Trophoblast cell (in vitro differentiated cells and primary cell): ENCODE results near the gene ZC3H10.

Experiments used
- DNase-seq, 2 donors: peaks; one replicate each; pipeline ENCODE4 v3.0.0-alpha.2; 2016
- H2AFZ ChIP-seq: 2 replicates; pipeline ENCODE4 v1.6.1; 2013; ENCODE audit warnings: low read length, moderate library complexity, mild to moderate bottlenecking; ENCODE audit not compliant: insufficient read depth, poor library complexity
- H2AK5ac ChIP-seq: 2 replicates; pipeline ENCODE4 v1.6.1; 2013; ENCODE audit warnings: mild to moderate bottlenecking, low read length
- H2BK120ac ChIP-seq: 2 replicates; pipeline ENCODE4 v1.6.1; 2013; ENCODE audit warnings: low read length, mild to moderate bottlenecking, moderate library complexity; ENCODE audit not compliant: insufficient read depth, poor library complexity
- H2BK12ac ChIP-seq: 2 replicates; pipeline ENCODE4 v1.6.1; 2013; ENCODE audit warnings: mild to moderate bottlenecking, low read length, moderate library complexity
- H2BK5ac ChIP-seq: 2 replicates; pipeline ENCODE4 v1.6.1; 2013; ENCODE audit warnings: low read length, low read depth, moderate library complexity, mild to moderate bottlenecking; ENCODE audit not compliant: poor library complexity
- H3K14ac ChIP-seq: 2 replicates; pipeline ENCODE4 v1.6.1; 2013; ENCODE audit warnings: mild to moderate bottlenecking, low read length
- H3K18ac ChIP-seq: 2 replicates; pipeline ENCODE4 v1.6.1; 2013; ENCODE audit warnings: mild to moderate bottlenecking, low read length
- H3K23ac ChIP-seq: 2 replicates; pipeline ENCODE4 v1.6.1; 2013; ENCODE audit warnings: low read length
- H3K27ac ChIP-seq: 2 replicates; pipeline ENCODE4 v1.5.1; 2013; ENCODE audit warnings: low read depth, mild to moderate bottlenecking, inconsistent platforms, low read length, moderate library complexity
- H3K27me3 ChIP-seq: 2 replicates; pipeline ENCODE4 v1.6.1; 2013; ENCODE audit warnings: inconsistent platforms, mild to moderate bottlenecking, low read length, moderate library complexity; ENCODE audit not compliant: insufficient read depth
- H3K36me3 ChIP-seq, 2 experiments: 1 replicate in 1 of 2; 2 replicates in 1 of 2; pipeline ENCODE4 v1.6.1; 2013; ENCODE audit warnings: low read length in 2 of 2, mild to moderate bottlenecking in 2 of 2, moderate library complexity in 1 of 2; ENCODE audit not compliant: insufficient read depth in 2 of 2, control insufficient read depth in 1 of 2
- H3K4ac ChIP-seq: 2 replicates; pipeline ENCODE4 v1.6.1; 2013; ENCODE audit warnings: low read depth, mild to moderate bottlenecking, low read length, moderate library complexity
- H3K4me1 ChIP-seq, 2 experiments: 1 replicate in 1 of 2; 2 replicates in 1 of 2; pipeline ENCODE4 v1.6.1; 2013; ENCODE audit warnings: low read length in 2 of 2, mild to moderate bottlenecking in 2 of 2, moderate library complexity in 1 of 2; ENCODE audit not compliant: insufficient read depth in 2 of 2, control insufficient read depth in 1 of 2
- H3K4me2 ChIP-seq: 2 replicates; pipeline ENCODE4 v1.6.1; 2013; ENCODE audit warnings: inconsistent platforms, mild to moderate bottlenecking, low read length, moderate library complexity
- H3K4me3 ChIP-seq: 2 replicates; pipeline ENCODE4 v1.5.1; 2013; ENCODE audit warnings: mild to moderate bottlenecking, low read depth, low read length, inconsistent platforms
- H3K79me1 ChIP-seq: one replicate; pipeline ENCODE4 v1.6.1; 2013; ENCODE audit warnings: low read length
- H3K79me2 ChIP-seq: 2 replicates; pipeline ENCODE4 v1.6.1; 2013; ENCODE audit warnings: low read length, mild to moderate bottlenecking; ENCODE audit not compliant: control insufficient read depth, insufficient read depth, poor library complexity
- H3K9ac ChIP-seq: 2 replicates; pipeline ENCODE4 v1.6.1; 2013; ENCODE audit warnings: mild to moderate bottlenecking, low read length
- H3K9me3 ChIP-seq: 2 replicates; pipeline ENCODE4 v1.6.1; 2013; ENCODE audit warnings: low read depth, mild to moderate bottlenecking, control low read depth, inconsistent platforms, low read length; ENCODE audit not compliant: insufficient read depth
- H4K12ac ChIP-seq: 2 replicates; pipeline ENCODE4 v1.6.1; 2013; ENCODE audit warnings: low read depth, mild to moderate bottlenecking, low read length, moderate library complexity
- H4K8ac ChIP-seq: 2 replicates; pipeline ENCODE4 v1.6.1; 2013; ENCODE audit warnings: low read depth, mild to moderate bottlenecking, low read length, moderate library complexity
- H4K91ac ChIP-seq: one replicate; pipeline ENCODE4 v1.6.1; 2013; ENCODE audit warnings: low read depth, mild to moderate bottlenecking, low read length, moderate library complexity
- WGBS: extraction: QIAGEN DNeasy Blood & Tissue Kit; methylation state at CpG from one replicate; pipeline ENCODE4 v1.1.7; 2013; ENCODE audit warnings: missing lambda C conversion rate; ENCODE audit not compliant: insufficient read length, insufficient coverage; ENCODE audit errors: extremely low coverage; 5-methylcytosine and 5-hydroxymethylcytosine counted together

ZC3H10 gene

GRCh38 chr12:56098592-56098991 is 19.5 kb upstream of the ZC3H10 start:
- H4K12ac ChIP-seq: no peak overlapping the region

GRCh38 chr12:56099787-56100186 is 18.3 kb upstream of the ZC3H10 start:
- H3K4me2 ChIP-seq: no peak overlapping the region
- no peak overlapping the region for H3K18ac ChIP-seq
- H3K4ac ChIP-seq: no peak overlapping the region
- no peak overlapping the region for H4K91ac ChIP-seq
- H3K4me3 ChIP-seq: no peak overlapping the region
- H3K9me3 ChIP-seq: no peaks in the 10 kb centered on the region
- H2BK12ac ChIP-seq: no peak overlapping the region
- H2AFZ ChIP-seq: no peak overlapping the region
- no peak overlapping the region for H2BK5ac ChIP-seq
- no peak overlapping the region for H4K12ac ChIP-seq
- H3K79me2 ChIP-seq: peaks cover 5% of the 10 kb centered on the region
- H3K9ac ChIP-seq: no peak overlapping the region
- H2AK5ac ChIP-seq: no peak overlapping the region
- peaks cover 35 to 52% of the 10 kb centered on the region in 2 experiments for H3K36me3 ChIP-seq
- no peaks in the 10 kb centered on the region for H3K4me1 ChIP-seq
- H3K27me3 ChIP-seq: no peaks in the 10 kb centered on the region
- H4K8ac ChIP-seq: no peak overlapping the region
- H2BK120ac ChIP-seq: no peak overlapping the region
- H3K79me1 ChIP-seq: peaks cover 7% of the 10 kb centered on the region
- H3K23ac ChIP-seq: no peak overlapping the region
- no CpG with 5 or more reads among the region's 4 CpGs for WGBS
- no peak for DNase-seq
- H3K27ac ChIP-seq: no peak overlapping the region
- H3K14ac ChIP-seq: no peak overlapping the region

More at GRCh38 chr12:56098592-56098991, 19.5 kb upstream of the ZC3H10 start:
- Histone ChIP-seq H2BK12ac (no peak overlapping the region), H3K36me3 (peaks cover 40 to 60% of the 10 kb centered on the region in 2 experiments), H2BK120ac (no peak overlapping the region), H4K91ac (no peak overlapping the region), H3K4me3 (no peak overlapping the region), H3K9me3 (no peaks in the 10 kb centered on the region), H3K18ac (no peak overlapping the region), H2BK5ac (no peak overlapping the region), H3K4me1 (no peaks in the 10 kb centered on the region), H3K27ac (no peak overlapping the region), H3K14ac (no peak overlapping the region), H3K9ac (no peak overlapping the region), H2AK5ac (no peak overlapping the region), H2AFZ (no peak overlapping the region), H4K8ac (no peak overlapping the region), H3K79me2 (no peaks in the 10 kb centered on the region), H3K4me2 (no peak overlapping the region), H3K79me1 (no peaks in the 10 kb centered on the region), H3K4ac (no peak overlapping the region), H3K23ac (no peak overlapping the region), H3K27me3 (no peaks in the 10 kb centered on the region)
- DNase-seq: no peak
- no CpG with 5 or more reads among the region's 3 CpGs for WGBS

- peaks cover 0 to 4% of the 10 kb centered on the region in 2 experiments for H3K4me1 ChIP-seq
- H3K27ac ChIP-seq: no peak overlapping the region
- H3K14ac ChIP-seq: no peak overlapping the region
- peaks cover 8% of the 10 kb centered on the region for H3K79me1 ChIP-seq
- no peaks in the 10 kb centered on the region for H3K9me3 ChIP-seq
- H2BK120ac ChIP-seq: no peak overlapping the region
- no peak overlapping the region for H3K4ac ChIP-seq
- no peak overlapping the region for H2BK5ac ChIP-seq
- no peaks in the 10 kb centered on the region for H3K27me3 ChIP-seq
- no peak overlapping the region for H4K91ac ChIP-seq
- H4K8ac ChIP-seq: no peak overlapping the region
- H3K9ac ChIP-seq: no peak overlapping the region
- no CpG with 5 or more reads among the region's 14 CpGs for WGBS
- H3K18ac ChIP-seq: no peak overlapping the region
- no peak overlapping the region for H2BK12ac ChIP-seq
- H3K23ac ChIP-seq: no peak overlapping the region
- H4K12ac ChIP-seq: no peak overlapping the region
- H3K79me2 ChIP-seq: peaks cover 10% of the 10 kb centered on the region
- DNase-seq: no peak
- H3K4me3 ChIP-seq: no peak overlapping the region
- no peak overlapping the region for H2AK5ac ChIP-seq
- no peak overlapping the region for H3K4me2 ChIP-seq
- no peak overlapping the region for H2AFZ ChIP-seq
- peaks cover 33 to 44% of the 10 kb centered on the region in 2 experiments for H3K36me3 ChIP-seq
These were observed 17.0 kb upstream of the ZC3H10 start for GRCh38 chr12:56101045-56101444.

- Histone ChIP-seq H3K27ac (no peak overlapping the region), H2AFZ (no peak overlapping the region), H2AK5ac (no peak overlapping the region), H2BK120ac (no peak overlapping the region), H4K8ac (no peak overlapping the region), H3K79me2 (peaks cover 10% of the 10 kb centered on the region), H3K4me3 (no peak overlapping the region), H3K14ac (no peak overlapping the region), H2BK12ac (no peak overlapping the region), H3K4me1 (peaks cover 0 to 4% of the 10 kb centered on the region in 2 experiments), H3K4ac (no peak overlapping the region), H3K27me3 (no peaks in the 10 kb centered on the region), H2BK5ac (no peak overlapping the region), H3K79me1 (peaks cover 8% of the 10 kb centered on the region), H3K36me3 (peaks cover 27 to 37% of the 10 kb centered on the region in 2 experiments), H3K18ac (no peak overlapping the region), H4K12ac (no peak overlapping the region), H3K9ac (no peak overlapping the region), H3K4me2 (no peak overlapping the region), H4K91ac (no peak overlapping the region), H3K23ac (no peak overlapping the region), H3K9me3 (no peaks in the 10 kb centered on the region)
- DNase-seq: no peak
- no CpG with 5 or more reads among the region's 1 CpG for WGBS
These were observed 15.4 kb upstream of the ZC3H10 start for GRCh38 chr12:56102683-56103065.
